Smooth muscle cell (in vitro differentiated cells): ENCODE data around the gene LACTBL1. TPM values are rescaled to one million over a fixed set of nuclear protein-coding genes. Genes with fewer than 3 reads are reported as not detected.

Experiments used
- DNase-seq: peaks from one replicate; lab custom pipeline; 2025; ENCODE audit not compliant: unreplicated experiment; lab: John Stamatoyannopoulos, UW
- H2AFZ ChIP-seq: fragments of 200-600 bp; sonication (generic); 2 replicates; pipeline ENCODE4 v1.6.0; 2016; ENCODE audit warnings: antibody characterized with exemption, low read depth, mild to moderate bottlenecking
- H3F3A ChIP-seq: fragments of 200-600 bp; sonication (generic); 2 replicates; pipeline ENCODE4 v1.6.0; 2017; ENCODE audit warnings: antibody characterized with exemption, low read depth
- H3K27ac ChIP-seq: fragments of 200-600 bp; sonication (generic); 2 replicates; pipeline ENCODE4 v1.5.1; 2016; ENCODE audit warnings: low read depth, mild to moderate bottlenecking
- H3K27me3 ChIP-seq: fragments of 200-600 bp; sonication (generic); 2 replicates; pipeline ENCODE4 v1.6.1; 2016; ENCODE audit warnings: low read depth, mild to moderate bottlenecking
- H3K36me3 ChIP-seq: fragments of 200-600 bp; sonication (generic); 2 replicates; pipeline ENCODE4 v1.5.1; 2016; ENCODE audit warnings: low read depth
- H3K4me1 ChIP-seq: fragments of 200-600 bp; sonication (generic); 2 replicates; pipeline ENCODE4 v1.5.1; 2016; ENCODE audit warnings: low read depth
- H3K4me2 ChIP-seq: fragments of 200-600 bp; sonication (generic); 2 replicates; pipeline ENCODE4 v1.6.0; 2016; ENCODE audit warnings: mild to moderate bottlenecking
- H3K4me3 ChIP-seq: fragments of 200-600 bp; sonication (generic); 2 replicates; pipeline ENCODE4 v1.5.1; 2016; ENCODE audit warnings: mild to moderate bottlenecking
- H3K79me2 ChIP-seq: fragments of 200-600 bp; sonication (generic); 2 replicates; pipeline ENCODE4 v1.6.0; 2016; ENCODE audit warnings: low read depth, mild to moderate bottlenecking
- H3K9ac ChIP-seq: fragments of 200-600 bp; sonication (generic); 2 replicates; pipeline ENCODE4 v1.6.0; 2016; ENCODE audit warnings: low read depth
- H3K9me3 ChIP-seq: fragments of 200-600 bp; sonication (generic); replicated peaks from 2 replicates; pipeline ENCODE4 v1.5.1; 2016; ENCODE audit warnings: low read depth
- H4K20me1 ChIP-seq: fragments of 200-600 bp; sonication (generic); 2 replicates; pipeline ENCODE4 v1.6.0; 2016; ENCODE audit warnings: low read depth
- CTCF ChIP-seq: fragments of 200-600 bp; sonication (generic); IDR thresholded peaks from 2 replicates; pipeline ENCODE4 v1.5.1; 2017; ENCODE audit warnings: borderline replicate concordance, mild to moderate bottlenecking, antibody characterized with exemption; ENCODE audit not compliant: insufficient read depth, poor library complexity, severe bottlenecking
- WGBS: methylation state at CpG from one replicate; pipeline ENCODE4 v1.1.7; 2016; ENCODE audit warnings: low lambda C conversion rate; 5-methylcytosine and 5-hydroxymethylcytosine counted together
- polyA plus RNA-seq: library from polyadenylated mRNA; unstranded; fragments of >200 nt; fragmentation: Nextera tagmentation; extraction: Ambion mirVana; gene quantifications from 2 replicates; pipeline ENCODE4 v1.2.1, GENCODE V29; 2016
- total RNA-seq: library from RNA; depleted of rRNA; stranded (reverse); fragments of >200 nt; gene quantifications from 2 replicates; pipeline ENCODE4 v1.2.3, GENCODE V29; 2014

LACTBL1 gene
- total and polyA plus RNA-seq, 2 experiments from 2014 or later = not detected

DNA sequence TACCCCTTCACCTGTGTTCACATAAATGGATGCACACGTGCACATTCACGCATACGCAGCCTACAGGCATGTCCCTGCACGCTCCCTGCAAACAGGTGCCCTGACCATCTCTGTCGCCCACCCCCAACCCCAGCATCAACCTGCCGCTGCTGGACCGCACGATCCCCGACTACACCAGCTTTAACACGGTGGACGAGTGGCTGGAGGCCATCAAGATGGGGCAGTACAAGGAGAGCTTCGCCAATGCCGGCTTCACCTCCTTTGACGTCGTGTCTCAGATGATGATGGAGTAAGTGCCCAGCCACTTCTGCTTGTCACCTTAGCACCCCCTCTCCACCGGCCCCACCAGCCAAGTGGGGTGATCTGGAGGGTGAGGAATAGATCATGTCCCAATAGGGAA is 60.4 kb downstream of the LACTBL1 start:
- no peaks in the 10 kb centered on the region for H3K9me3 ChIP-seq
- no peak for DNase-seq
- no peaks in the 10 kb centered on the region for H3F3A ChIP-seq
- no peak overlapping the region for H2AFZ ChIP-seq
- H3K9ac ChIP-seq = no peak overlapping the region
- H3K4me1 ChIP-seq = no peaks in the 10 kb centered on the region
- H3K4me2 ChIP-seq = no peak overlapping the region
- no peak overlapping the region for H3K27ac ChIP-seq
- WGBS = 97% methylated on average over 16 of the region's 16 CpGs
- no peaks in the 10 kb centered on the region for H4K20me1 ChIP-seq
- TF ChIP-seq CTCF = no peak
- H3K27me3 ChIP-seq = peaks cover 6% of the 10 kb centered on the region
- no peak overlapping the region for H3K4me3 ChIP-seq
- H3K36me3 ChIP-seq = no peaks in the 10 kb centered on the region
- no peaks in the 10 kb centered on the region for H3K79me2 ChIP-seq

- WGBS = 95% methylated on average over 5 of the region's 5 CpGs
- H3K36me3 ChIP-seq = no peaks in the 10 kb centered on the region
Observed at GRCh38 chr1:22910986-22911651, 61.5 kb downstream of the LACTBL1 start.

DNA sequence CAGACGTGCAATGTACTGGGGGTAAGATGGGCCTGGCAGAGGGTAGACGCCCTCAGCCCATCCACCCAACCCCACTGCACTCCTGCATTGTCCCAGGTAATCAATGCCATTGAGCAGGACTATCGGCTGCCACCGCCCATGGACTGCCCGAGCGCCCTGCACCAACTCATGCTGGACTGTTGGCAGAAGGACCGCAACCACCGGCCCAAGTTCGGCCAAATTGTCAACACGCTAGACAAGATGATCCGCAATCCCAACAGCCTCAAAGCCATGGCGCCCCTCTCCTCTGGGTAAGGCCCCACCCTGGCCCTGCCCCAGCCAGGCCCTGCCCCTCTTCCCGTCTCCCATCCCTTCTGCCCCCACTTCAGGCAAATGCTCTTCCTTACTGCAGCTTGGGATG is 62.4 kb downstream of the LACTBL1 start:
- H3K9me3 ChIP-seq = no peaks in the 10 kb centered on the region
- no peak overlapping the region for H3K4me2 ChIP-seq
- H3K9ac ChIP-seq = no peak overlapping the region
- no peak overlapping the region for H2AFZ ChIP-seq
- H3K36me3 ChIP-seq = no peaks in the 10 kb centered on the region
- no peak for TF ChIP-seq CTCF
- no peak for DNase-seq
- H3K27me3 ChIP-seq = peaks cover under 1% of the 10 kb centered on the region
- H3K79me2 ChIP-seq = no peaks in the 10 kb centered on the region
- H3F3A ChIP-seq = no peaks in the 10 kb centered on the region
- no peak overlapping the region for H3K27ac ChIP-seq
- no peaks in the 10 kb centered on the region for H3K4me1 ChIP-seq
- no peak overlapping the region for H3K4me3 ChIP-seq
- no peaks in the 10 kb centered on the region for H4K20me1 ChIP-seq
- WGBS = 90% methylated on average over 13 of the region's 13 CpGs

More at GRCh38 chr1:22910986-22911651, 61.5 kb downstream of the LACTBL1 start:
- no peaks in the 10 kb centered on the region for H4K20me1 ChIP-seq
- H3K4me3 ChIP-seq = no peak overlapping the region
- no peak overlapping the region for H3K4me2 ChIP-seq
- no peaks in the 10 kb centered on the region for H3K4me1 ChIP-seq
- peaks cover 6% of the 10 kb centered on the region for H3K27me3 ChIP-seq
- H3K79me2 ChIP-seq = no peaks in the 10 kb centered on the region
- H3K9ac ChIP-seq = no peak overlapping the region
- H3K9me3 ChIP-seq = no peaks in the 10 kb centered on the region
- no peak overlapping the region for H2AFZ ChIP-seq
- H3F3A ChIP-seq = no peaks in the 10 kb centered on the region
- H3K27ac ChIP-seq = no peak overlapping the region
- TF ChIP-seq CTCF = no peak
- DNase-seq = no peak

DNA sequence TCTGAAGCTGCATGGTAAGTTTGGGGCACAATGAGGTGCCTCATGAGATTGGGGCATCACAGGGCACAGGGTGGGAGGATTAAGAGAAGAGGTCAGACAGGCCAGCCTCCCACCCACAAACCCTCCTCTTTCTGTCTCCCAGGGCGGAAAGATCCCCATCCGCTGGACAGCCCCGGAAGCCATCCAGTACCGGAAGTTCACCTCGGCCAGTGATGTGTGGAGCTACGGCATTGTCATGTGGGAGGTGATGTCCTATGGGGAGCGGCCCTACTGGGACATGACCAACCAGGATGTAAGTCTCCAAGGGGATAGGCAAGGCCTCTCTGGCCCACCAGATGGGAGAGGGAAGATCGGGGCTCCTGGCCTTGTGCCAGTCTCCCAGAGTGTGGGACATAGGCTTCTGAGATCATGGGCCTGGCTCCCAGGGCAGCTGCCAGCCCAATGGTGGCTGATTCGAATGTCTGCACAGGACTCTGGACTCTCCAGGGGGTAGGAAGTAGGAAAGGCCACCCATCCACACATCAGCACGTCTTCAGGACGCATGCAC is 63.7 kb downstream of the LACTBL1 start:
- H3K4me2 ChIP-seq = no peak overlapping the region
- DNase-seq = no peak
- no peaks in the 10 kb centered on the region for H3K36me3 ChIP-seq
- 92% methylated on average over 11 of the region's 11 CpGs for WGBS
- H3K27me3 ChIP-seq = no peaks in the 10 kb centered on the region
- no peaks in the 10 kb centered on the region for H4K20me1 ChIP-seq
- no peaks in the 10 kb centered on the region for H3K79me2 ChIP-seq
- H3K27ac ChIP-seq = no peak overlapping the region
- H3K9ac ChIP-seq = no peak overlapping the region
- H3K9me3 ChIP-seq = no peaks in the 10 kb centered on the region
- no peaks in the 10 kb centered on the region for H3K4me1 ChIP-seq
- H3K4me3 ChIP-seq = no peak overlapping the region
- TF ChIP-seq CTCF = no peak
- no peaks in the 10 kb centered on the region for H3F3A ChIP-seq
- H2AFZ ChIP-seq = no peak overlapping the region
